H1 (cell line): ENCODE measurements around the gene MYH6. TPM values are rescaled to one million over a fixed set of nuclear protein-coding genes. Genes with fewer than 3 reads are reported as not detected.

ENCODE experiments used
- CTCF ChIA-PET: fragments of 300-600 bp; sonication (Branson Sonifier 250); formaldehyde crosslinking; loops from one replicate; lab custom pipeline; 2021; ENCODE audit not compliant: partially characterized antibody; lab: Charles Lee
- POLR2A ChIA-PET: fragments of 300-600 bp; sonication (Branson Sonifier 250); formaldehyde crosslinking; loops from one replicate; lab custom pipeline; 2021; ENCODE audit warnings: inconsistent platforms; ENCODE audit not compliant: partially characterized antibody; lab: Charles Lee
- DNase-seq, 2 experiments: peaks; one replicate each; pipeline versions ENCODE4 v3.0.0 to v3.0.0-alpha.2; 2010 to 2022; ENCODE audit warnings: low spot score in 2 of 2, low read depth in 1 of 2, mixed read lengths in 1 of 2
- FAIRE-seq: peaks from 2 replicates; lab custom pipeline; 2011; peaks lifted over from hg19 to GRCh38; lab: Jason Lieb, UNC
- H2AFZ ChIP-seq: 2 replicates; pipeline ENCODE4 v1.8.1; 2012; ENCODE audit warnings: low read length, inconsistent platforms
- H2AK5ac ChIP-seq: 2 replicates; pipeline ENCODE4 v1.6.1; 2013; ENCODE audit warnings: low read depth, low read length
- H2BK120ac ChIP-seq: replicated peaks from 2 replicates; pipeline ENCODE3; 2013; ENCODE audit warnings: low read depth, low read length, inconsistent platforms
- H2BK12ac ChIP-seq: 2 replicates; pipeline ENCODE4 v1.6.1; 2013; ENCODE audit warnings: low read depth, low read length
- H2BK15ac ChIP-seq: 2 replicates; pipeline ENCODE4 v1.6.1; 2013; ENCODE audit warnings: low read length
- H2BK20ac ChIP-seq: 2 replicates; pipeline ENCODE4 v1.6.1; 2013; ENCODE audit warnings: low read length
- H2BK5ac ChIP-seq: 2 replicates; pipeline ENCODE4 v1.6.1; 2013; ENCODE audit warnings: low read depth, low read length
- H3K14ac ChIP-seq: 2 replicates; pipeline ENCODE4 v1.6.1; 2013; ENCODE audit warnings: inconsistent platforms; ENCODE audit not compliant: insufficient read length
- H3K18ac ChIP-seq: 2 replicates; pipeline ENCODE4 v1.6.1; 2013; ENCODE audit warnings: low read length; ENCODE audit errors: extremely low read depth
- H3K23ac ChIP-seq: 2 replicates; pipeline ENCODE4 v1.6.1; 2013; ENCODE audit warnings: inconsistent platforms; ENCODE audit not compliant: insufficient read length
- H3K23me2 ChIP-seq: 2 replicates; pipeline ENCODE4 v1.6.1; 2013; ENCODE audit warnings: low read depth, low read length
- H3K27ac ChIP-seq: 2 replicates; pipeline ENCODE4 v1.6.1; 2011; ENCODE audit warnings: low read depth, low read length, inconsistent platforms
- H3K27me3 ChIP-seq, 4 experiments: replicated peaks in 1 of 4; 1 replicate in 1 of 4; 2 replicates in 3 of 4; pipeline versions ENCODE4 v1.6.1 to v1.8.1; 2011 to 2013; ENCODE audit warnings: low read length in 3 of 4, mild to moderate bottlenecking in 3 of 4, inconsistent platforms in 2 of 4, mixed read lengths in 2 of 4, moderate library complexity in 1 of 4; ENCODE audit not compliant: control insufficient read depth in 3 of 4, insufficient read depth in 3 of 4; ENCODE audit errors: extremely low read depth in 1 of 4
- H3K36me3 ChIP-seq, 4 experiments: 2 replicates each; pipeline versions ENCODE4 v1.6.1 to v1.8.1; 2011 to 2013; ENCODE audit warnings: mild to moderate bottlenecking in 4 of 4, low read length in 3 of 4, moderate library complexity in 2 of 4, control low read depth in 1 of 4, inconsistent platforms in 1 of 4; ENCODE audit not compliant: insufficient read depth in 4 of 4, control insufficient read depth in 2 of 4
- H3K4ac ChIP-seq: replicated peaks from 2 replicates; pipeline ENCODE3; 2013; ENCODE audit warnings: low read length, low read depth, mixed read lengths, inconsistent platforms; ENCODE audit not compliant: insufficient read length
- H3K4me1 ChIP-seq, 4 experiments: replicated peaks in 1 of 4; 1 replicate in 1 of 4; 2 replicates in 3 of 4; pipeline versions ENCODE4 v1.6.1 to v1.8.1; 2011 to 2013; ENCODE audit warnings: low read length in 3 of 4, inconsistent platforms in 2 of 4, mixed read lengths in 1 of 4; ENCODE audit not compliant: insufficient read depth in 4 of 4, control insufficient read depth in 3 of 4
- H3K4me2 ChIP-seq, 2 experiments: 2 replicates each; pipeline versions ENCODE4 v1.6.1 to v1.8.1; 2011 to 2013; ENCODE audit warnings: low read depth in 2 of 2, low read length in 2 of 2, control low read depth in 1 of 2, inconsistent platforms in 1 of 2, mild to moderate bottlenecking in 1 of 2; ENCODE audit not compliant: insufficient read depth in 1 of 2
- H3K4me3 ChIP-seq, 4 experiments: fragments of 200-600, 300-600 bp in 1 of 4; sonication (generic), shearing (Covaris generic), sonication (Bioruptor Twin) in 1 of 4; 2 replicates each; pipeline versions ENCODE4 v1.5.1 to v1.8.1; 2011 to 2016; ENCODE audit warnings: low read length in 4 of 4, low read depth in 3 of 4, control low read depth in 2 of 4, inconsistent platforms in 2 of 4, mild to moderate bottlenecking in 2 of 4, mixed read lengths in 1 of 4, moderate library complexity in 1 of 4; ENCODE audit not compliant: insufficient read depth in 2 of 4; ENCODE audit errors: extremely low read depth in 1 of 4
- H3K56ac ChIP-seq: replicated peaks from 2 replicates; pipeline ENCODE3; 2013; ENCODE audit warnings: low read depth, mild to moderate bottlenecking, mixed read lengths, low read length, inconsistent platforms; ENCODE audit not compliant: insufficient read length
- H3K79me1 ChIP-seq: 2 replicates; pipeline ENCODE4 v1.6.1; 2013; ENCODE audit warnings: low read depth, low read length, control low read depth
- H3K79me2 ChIP-seq, 2 experiments: 2 replicates each; pipeline versions ENCODE4 v1.6.1 to v1.8.1; 2012 to 2013; ENCODE audit warnings: low read length in 2 of 2, mild to moderate bottlenecking in 2 of 2, inconsistent platforms in 1 of 2; ENCODE audit not compliant: insufficient read depth in 2 of 2, control insufficient read depth in 1 of 2
- H3K9ac ChIP-seq, 4 experiments: replicated peaks in 1 of 4; 1 replicate in 1 of 4; 2 replicates in 3 of 4; pipeline versions ENCODE4 v1.6.1 to v1.8.1; 2011 to 2013; ENCODE audit warnings: low read depth in 3 of 4, low read length in 3 of 4, control low read depth in 2 of 4, mild to moderate bottlenecking in 2 of 4, moderate library complexity in 2 of 4, inconsistent platforms in 1 of 4; ENCODE audit errors: extremely low read depth in 1 of 4
- H3K9me3 ChIP-seq, 2 experiments: 2 replicates each; pipeline versions ENCODE4 v1.6.1 to v1.8.1; 2012 to 2013; ENCODE audit warnings: mild to moderate bottlenecking in 2 of 2, moderate library complexity in 2 of 2, control low read depth in 1 of 2, inconsistent platforms in 1 of 2, low read depth in 1 of 2, low read length in 1 of 2, mixed read lengths in 1 of 2; ENCODE audit not compliant: insufficient read depth in 2 of 2
- H4K20me1 ChIP-seq, 2 experiments: replicated peaks in 1 of 2; 2 replicates each; pipeline versions ENCODE3 to v1.8.1; 2011 to 2013; ENCODE audit warnings: inconsistent platforms in 2 of 2, low read length in 2 of 2, mild to moderate bottlenecking in 1 of 2; ENCODE audit not compliant: insufficient read depth in 2 of 2, control insufficient read depth in 1 of 2
- H4K5ac ChIP-seq: 2 replicates; pipeline ENCODE4 v1.6.1; 2013; ENCODE audit warnings: low read length, low read depth, mixed read lengths, inconsistent platforms; ENCODE audit not compliant: insufficient read length
- H4K8ac ChIP-seq: 2 replicates; pipeline ENCODE4 v1.8.0; 2013; ENCODE audit warnings: mild to moderate bottlenecking, moderate library complexity, low read length, inconsistent platforms; ENCODE audit not compliant: insufficient read depth; ENCODE audit errors: extremely low read depth
- H4K91ac ChIP-seq: replicated peaks from 2 replicates; pipeline ENCODE3; 2013; ENCODE audit warnings: low read length, mixed read lengths, inconsistent platforms; ENCODE audit not compliant: insufficient read length
- BCL11A ChIP-seq, 2 experiments: IDR thresholded peaks; one replicate each; pipeline ENCODE4 v1.6.1; 2011; ENCODE audit warnings: low read depth in 2 of 2, low read length in 2 of 2, mild to moderate bottlenecking in 2 of 2
- EGR1 ChIP-seq: IDR thresholded peaks from 2 replicates; pipeline ENCODE4 v1.6.1; 2011; ENCODE audit warnings: low read depth, low read length, borderline replicate concordance
- SAP30 ChIP-seq: fragments of 300-600 bp; sonication (generic); IDR thresholded peaks from 2 replicates; pipeline ENCODE4 v1.7.1; 2012; ENCODE audit warnings: low read length, moderate library complexity, mild to moderate bottlenecking, inconsistent platforms; ENCODE audit not compliant: insufficient read depth, insufficient replicate concordance
- WGBS, 2 experiments: shearing (Covaris generic) in 1 of 2; methylation state at CpG; one replicate each; pipeline versions ENCODE4 v1.1.6 to v1.1.7; 2013 to 2015; ENCODE audit warnings: low lambda C conversion rate in 2 of 2, mixed read lengths in 2 of 2, inconsistent platforms in 1 of 2, low coverage in 1 of 2, missing lambda C conversion rate in 1 of 2; ENCODE audit not compliant: insufficient replicate concordance in 2 of 2, insufficient coverage in 1 of 2, insufficient read length in 1 of 2; ENCODE audit errors: extremely low coverage in 1 of 2, missing lambda C conversion rate in 1 of 2; 5-methylcytosine and 5-hydroxymethylcytosine counted together
- polyA plus RNA-seq, 7 experiments: library from polyadenylated mRNA; depleted of rRNA in 3 of 7; stranded (reverse) in 5 of 7; unstranded in 2 of 7; fragments of >200 nt in 5 of 7; fragments of 200-250 nt in 2 of 7; gene quantifications; 1 replicate in 5 of 7; 2 replicates in 1 of 7; 4 replicates in 1 of 7; pipeline versions ENCODE4 v1.2.1 to v1.2.3, GENCODE V29; 2011 to 2013; ENCODE audit warnings: missing spikeins in 2 of 7, mixed read lengths in 2 of 7
- total RNA-seq: library from RNA; stranded (reverse); fragmentation: NEBNext Ultra II Directional; extraction: Animal tissue kit (Norgen Biotek cat#: 25700); gene quantifications from 2 replicates; pipeline ENCODE4 v1.2.1, GENCODE V29; 2021
- TF ChIP-seq, protein P1 (sequence below): IDR thresholded peaks from 2 replicates; pipeline ENCODE4 v1.6.1; 2012; ENCODE audit warnings: inconsistent platforms
- TF ChIP-seq, protein P2 (sequence below): IDR thresholded peaks from 2 replicates; pipeline ENCODE4 v1.6.1; 2012; ENCODE audit warnings: inconsistent platforms

MYH6 gene
- total and polyA plus RNA-seq, 2 of the 8 experiments (the other 6 are each of a cell fraction or from before 2014, with no cell fraction given) = 0.03 TPM; not detected in 1

DNA sequence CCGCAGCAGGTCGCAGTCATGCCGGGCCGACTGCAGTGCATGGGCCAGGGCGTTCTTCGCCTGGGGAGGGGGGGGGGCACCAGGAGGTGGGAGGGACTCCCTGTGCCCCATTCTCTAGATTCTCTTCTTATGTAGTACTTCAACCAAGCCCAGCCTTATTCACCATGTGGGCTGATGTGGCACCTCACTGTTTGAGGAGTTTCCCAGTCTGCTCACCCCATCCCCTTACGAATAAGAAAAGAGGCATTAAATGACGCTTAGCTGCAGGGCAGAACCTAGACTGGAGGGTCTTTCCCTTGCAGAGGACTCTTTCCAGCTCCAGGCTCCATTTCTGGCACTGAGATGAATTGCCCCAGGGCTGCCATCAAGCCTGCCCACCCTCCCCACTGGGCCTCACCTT lies 19.1 kb downstream of the MYH6 start:
- FAIRE-seq = no peak
- Histone ChIP-seq H3K79me1 (no peaks in the 10 kb centered on the region), H4K5ac (no peak overlapping the region), H4K91ac (no peak overlapping the region), H2AK5ac (no peak overlapping the region), H2BK15ac (no peak overlapping the region; the same call in 1 of the 2 replicates), H4K8ac (no peak overlapping the region; the same call in 1 of the 2 replicates), H3K4me3 (no peak overlapping the region), H2BK5ac (no peak overlapping the region), H3K18ac (no peak overlapping the region), H2BK12ac (no peak overlapping the region), H3K4ac (no peak overlapping the region), H3K4me2 (no peak overlapping the region), H3K14ac (no peak overlapping the region), H3K23me2 (no peaks in the 10 kb centered on the region; the same call in 1 of the 2 replicates), H3K27me3 (no peaks in the 10 kb centered on the region; a peak in 3 of 7 replicates), H3K9ac (no peak overlapping the region), H3K36me3 (no peaks in the 10 kb centered on the region), H3K27ac (no peak overlapping the region), H3K79me2 (no peaks in the 10 kb centered on the region), H2BK20ac (no peak overlapping the region), H2AFZ (no peak overlapping the region), H3K4me1 (peaks cover 0 to 10% (median 0%) of the 10 kb centered on the region in 4 experiments; a peak in 1 of 7 replicates), H3K9me3 (no peaks in the 10 kb centered on the region), H2BK120ac (no peak overlapping the region), H3K23ac (no peak overlapping the region), H3K56ac (no peak overlapping the region), H4K20me1 (no peaks in the 10 kb centered on the region)
- DNase-seq = no peak
- ChIA-PET CTCF (interaction anchor here (0.8 to 4.0 kb wide), 8 partner anchors 9 to 118 kb away, joined by 3 to 30 read pairs (median 5); partner anchors contain the start of gene CMTM5), POLR2A (interaction anchor here (0.8 kb wide), 2 partner anchors 13 to 124 kb away, joined by 3 to 4 read pairs; no protein-coding TSS in a partner anchor)
- WGBS, 2 experiments = 82% methylated on average over 8 of the region's 8 CpGs; no CpG with 5 or more reads in 1 of the 2 experiments
- TF ChIP-seq BCL11A (IDR thresholded peaks at IDR 0.05; ENCODE audit: low read depth in 2 of 2, low read length in 2 of 2) (no peak), EGR1 (no peak), SAP30 (no peak)
- TF ChIP-seq, protein P1, sequence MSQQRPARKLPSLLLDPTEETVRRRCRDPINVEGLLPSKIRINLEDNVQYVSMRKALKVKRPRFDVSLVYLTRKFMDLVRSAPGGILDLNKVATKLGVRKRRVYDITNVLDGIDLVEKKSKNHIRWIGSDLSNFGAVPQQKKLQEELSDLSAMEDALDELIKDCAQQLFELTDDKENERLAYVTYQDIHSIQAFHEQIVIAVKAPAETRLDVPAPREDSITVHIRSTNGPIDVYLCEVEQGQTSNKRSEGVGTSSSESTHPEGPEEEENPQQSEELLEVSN = peak; percentile 50; the same call in 1 of the 2 replicates
- TF ChIP-seq, protein P2, sequence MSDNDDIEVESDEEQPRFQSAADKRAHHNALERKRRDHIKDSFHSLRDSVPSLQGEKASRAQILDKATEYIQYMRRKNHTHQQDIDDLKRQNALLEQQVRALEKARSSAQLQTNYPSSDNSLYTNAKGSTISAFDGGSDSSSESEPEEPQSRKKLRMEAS = peak; percentile 14; the same call in 1 of the 2 replicates
